ENCODE data around the gene TMTC1. TPM values are rescaled to one million over a fixed set of nuclear protein-coding genes. Genes with fewer than 3 reads are reported as not detected.

Gene TMTC1
- total and polyA plus RNA-seq, 9 of the 15 experiments (the other 6 are each of a cell fraction or from before 2014, with no cell fraction given): under 0.01 to 0.18 (median 0.06) TPM; not detected in 2

DNA sequence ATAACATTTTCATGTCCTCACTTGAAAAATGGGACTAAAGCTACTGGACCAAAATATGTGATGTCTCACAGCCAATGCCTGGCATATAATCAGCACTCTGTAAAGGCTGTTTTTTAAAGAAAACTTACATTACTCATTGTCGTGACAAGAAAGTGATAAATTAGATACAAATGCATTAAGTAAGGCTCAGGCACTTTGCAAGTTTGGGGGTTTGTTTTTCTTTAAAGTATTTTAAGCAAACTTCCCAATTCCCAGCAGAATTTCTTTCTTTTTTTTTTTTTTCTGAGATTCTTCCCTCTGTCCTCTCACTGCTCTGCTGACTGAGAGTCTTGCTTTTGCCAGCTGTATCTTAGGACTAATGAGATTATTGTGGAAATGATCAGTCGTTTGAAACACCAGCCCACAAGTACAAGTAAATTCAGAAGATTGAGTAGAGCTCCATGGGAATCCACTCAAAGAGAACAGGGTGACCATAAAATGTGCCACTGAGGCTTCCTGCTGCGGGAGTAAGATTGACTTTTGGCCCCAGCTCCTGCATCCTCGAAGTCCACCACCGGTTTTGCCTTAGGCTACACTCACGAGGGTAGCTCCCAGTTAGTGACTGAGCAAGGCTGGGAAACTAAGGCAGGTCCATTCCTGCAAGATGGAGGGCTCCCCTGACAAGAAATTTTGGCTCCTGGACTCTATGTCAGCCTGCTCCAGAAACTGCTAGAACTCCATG lies 82.8 kb downstream of the TMTC1 start:
- H3K9ac ChIP-seq (ENCODE audit: insufficient read depth in 1 of 2, low read depth in 2 of 2, low read length in 2 of 2): no peak overlapping the region
- no peak for FAIRE-seq
- in situ Hi-C loops (cut with MboI) (no loop called here), intact Hi-C loops (cut with micrococcal nuclease) (no loop called here)
- no peaks in the 10 kb centered on the region for H4K20me1 ChIP-seq (replicated peaks; ENCODE audit: control insufficient read depth, insufficient read depth, low read length)
- no peak for TF ChIP-seq SRSF9 (IDR thresholded peaks at IDR 0.05; ENCODE audit: borderline replicate concordance, low read depth, low read length)
- TF ChIP-seq KLF13 (tag; IDR thresholded peaks at IDR 0.05; ENCODE audit: borderline replicate concordance, low read depth): no peak
- no peak for TF ChIP-seq POLR2G (IDR thresholded peaks at IDR 0.05; ENCODE audit: low read depth, low read length)
- TF ChIP-seq BHLHE40 (IDR thresholded peaks at IDR 0.05; ENCODE audit: low read length): no peak
- no peak for TF ChIP-seq STAT5A (IDR thresholded peaks at IDR 0.05; ENCODE audit: borderline replicate concordance, low read length)
- no peak for TF ChIP-seq CBFA2T3 (IDR thresholded peaks at IDR 0.05)
- TF ChIP-seq MTF1 (CRISPR knock-in tag; IDR thresholded peaks at IDR 0.05; ENCODE audit: borderline replicate concordance): no peak
- no peak for TF ChIP-seq MCM2 (IDR thresholded peaks at IDR 0.05; ENCODE audit: low read depth)
- no peak for TF ChIP-seq IRF1 (CRISPR knock-in tag; IDR thresholded peaks at IDR 0.05; ENCODE audit: borderline replicate concordance)
- no peak for TF ChIP-seq TCF3 (CRISPR knock-in tag; IDR thresholded peaks at IDR 0.05)
- TF ChIP-seq ZNF277 (CRISPR knock-in tag; IDR thresholded peaks at IDR 0.05; ENCODE audit: borderline replicate concordance): no peak
- no peaks in the 10 kb centered on the region for H3K9me1 ChIP-seq (ENCODE audit: control insufficient read depth, insufficient read depth, low read length)
- H3K4me1 ChIP-seq (replicated peaks in 1 of 2; ENCODE audit: control insufficient read depth in 2 of 2, insufficient read depth in 2 of 2, low read length in 2 of 2): no peaks in the 10 kb centered on the region
- 1% methylated on average over 6 of the region's 6 CpGs for WGBS (ENCODE audit: insufficient coverage, low coverage, missing lambda C conversion rate)
- H2AFZ ChIP-seq (ENCODE audit: low read depth, low read length): no peak overlapping the region
- no peak for ATAC-seq
- POLR2A ChIA-PET: no interaction called here
- BruUV-seq (replicated peaks): no TSS peak
- H3K36me3 ChIP-seq (ENCODE audit: control insufficient read depth, insufficient read depth, low read length): no peaks in the 10 kb centered on the region
- H3K79me2 ChIP-seq (ENCODE audit: control insufficient read depth, insufficient read depth, low read length): no peaks in the 10 kb centered on the region
- no peaks in the 10 kb centered on the region for H3K27me3 ChIP-seq (ENCODE audit: control insufficient read depth in 2 of 2, insufficient read depth in 2 of 2, low read length in 2 of 2)
- CTCF ChIA-PET (ENCODE audit: low intra/inter-chr PET ratio): no interaction called here
- no peaks in the 10 kb centered on the region for H3K9me3 ChIP-seq (replicated peaks; ENCODE audit: control insufficient read depth, insufficient read depth, low read depth, low read length)
- H3K4me3 ChIP-seq: no peak overlapping the region
- DNase-seq (ENCODE audit: extremely low read depth in 1 of 4, low spot score in 3 of 4): no peak
- no peak overlapping the region for H3K4me2 ChIP-seq (ENCODE audit: insufficient read depth, low read length)
- H3K27ac ChIP-seq (ENCODE audit: extremely low read depth, low read depth, low read length): no peak overlapping the region

Measured in K562 (cell line).